Stomach (tissue), 4 donors: Measurements from ENCODE around the gene LCP2.

Source experiments
- POLR2A ChIP-seq, 4 donors: fragments of 450-650 bp; IDR thresholded peaks; one replicate each; pipeline ENCODE4 v1.6.1; 2016; ENCODE audit warnings: antibody characterized with exemption in 4 of 4, control low read depth in 2 of 4, mild to moderate bottlenecking in 1 of 4, moderate library complexity in 1 of 4
- POLR2AphosphoS5 ChIP-seq, 3 donors: sonication (generic); formaldehyde crosslinking; IDR thresholded peaks; one replicate each; pipeline ENCODE4 v1.6.1; 2016; ENCODE audit warnings: antibody characterized with exemption in 3 of 3

- TF ChIP-seq POLR2AphosphoS5 (IDR thresholded peaks at IDR 0.05) = no peak
- TF ChIP-seq POLR2A (IDR thresholded peaks at IDR 0.05) = no peak
These were observed 19.7 kb downstream of the LCP2 start for GRCh38 chr5:170277867-170278281.
